HG02678 (cell line): Measurements from ENCODE around the gene CERK.
"Not testable (repeated sequence)": the region's sequence is repeated elsewhere in the genome, so short reads cannot be mapped to it uniquely, and the experiment has no call there.

ENCODE experiments used
- ATAC-seq: cut with Tn5 transposase; IDR thresholded peaks from one replicate; pipeline ENCODE4 v1.9.1; 2021; ENCODE audit warnings: mild to moderate bottlenecking, moderate library complexity; ENCODE audit not compliant: unreplicated experiment

CERK gene

GRCh38 chr22:46650078-46650810 is 87.8 kb downstream of the CERK start:
- no peak for ATAC-seq

DNA sequence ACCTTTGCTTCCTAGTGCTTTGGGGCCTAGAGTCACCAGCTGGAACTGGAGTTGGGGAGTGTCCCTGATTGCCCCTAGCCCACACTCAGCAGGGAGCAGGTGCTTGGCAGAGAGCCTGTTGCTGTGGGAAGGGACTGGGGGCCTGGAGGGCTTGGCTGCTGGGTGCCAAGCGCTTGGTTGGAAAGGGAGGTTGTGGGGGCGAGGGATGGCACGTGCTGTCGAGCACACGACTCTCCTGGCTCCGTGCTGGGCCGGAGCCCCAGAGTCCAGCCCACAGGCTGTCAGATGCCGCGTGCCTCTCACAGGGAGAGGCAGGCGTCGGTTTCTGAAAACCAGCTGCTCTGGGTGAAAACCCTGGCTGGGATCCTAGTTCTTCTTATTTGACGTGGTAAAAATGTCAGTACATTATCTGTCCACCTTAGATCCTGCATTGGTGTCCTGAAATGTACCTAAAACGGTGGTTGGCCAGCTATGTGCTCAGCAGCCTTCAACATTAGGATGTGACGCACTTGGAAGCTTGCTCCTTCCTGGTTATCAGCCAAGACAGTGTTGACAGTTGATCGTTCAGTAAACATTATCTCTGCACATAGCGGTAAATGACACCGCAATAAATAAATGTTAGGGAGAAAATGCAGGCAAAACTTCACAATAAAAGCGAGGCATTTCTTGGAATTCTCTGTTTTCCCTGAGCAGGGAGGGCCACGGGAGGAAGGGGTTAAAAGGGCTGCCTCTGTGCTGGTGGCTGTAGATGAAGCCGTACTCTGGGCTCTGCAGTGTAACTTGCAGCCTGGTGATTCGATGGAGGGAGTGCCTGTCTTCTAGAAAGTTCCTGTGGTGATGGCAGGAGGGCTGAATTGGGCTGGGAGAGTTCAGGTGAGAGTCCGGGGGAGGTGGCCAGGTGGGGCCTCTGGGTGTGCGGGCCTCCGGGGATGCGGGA is 88.6 kb downstream of the CERK start:
- ATAC-seq, result no peak

DNA sequence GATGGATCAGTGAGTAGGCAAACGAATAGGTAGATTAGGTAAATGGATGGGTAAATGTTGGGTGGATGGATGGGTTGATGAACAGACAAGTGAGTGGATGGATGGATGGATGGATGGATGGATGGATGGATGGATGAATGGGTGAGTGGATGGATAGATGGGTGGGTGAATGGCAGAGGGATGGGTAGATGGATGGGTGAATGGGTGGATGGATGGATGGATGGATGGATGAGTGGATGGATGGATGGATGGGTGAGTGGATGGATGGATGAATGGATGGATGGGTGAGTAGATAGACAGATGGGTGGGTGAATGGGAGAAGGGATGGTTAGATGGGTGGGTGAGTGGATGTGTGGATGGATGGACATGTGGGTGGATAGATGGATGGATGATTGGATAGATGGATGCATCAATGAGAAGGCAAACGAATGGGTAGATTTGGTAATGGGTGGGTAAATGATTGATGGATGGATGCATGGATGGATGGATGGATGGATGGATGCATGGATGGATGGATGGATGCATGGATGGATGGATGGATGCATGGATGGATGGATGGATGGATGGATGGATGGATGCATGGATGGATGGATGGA is 89.7 kb downstream of the CERK start:
- ATAC-seq, result not testable (repeated sequence)

DNA sequence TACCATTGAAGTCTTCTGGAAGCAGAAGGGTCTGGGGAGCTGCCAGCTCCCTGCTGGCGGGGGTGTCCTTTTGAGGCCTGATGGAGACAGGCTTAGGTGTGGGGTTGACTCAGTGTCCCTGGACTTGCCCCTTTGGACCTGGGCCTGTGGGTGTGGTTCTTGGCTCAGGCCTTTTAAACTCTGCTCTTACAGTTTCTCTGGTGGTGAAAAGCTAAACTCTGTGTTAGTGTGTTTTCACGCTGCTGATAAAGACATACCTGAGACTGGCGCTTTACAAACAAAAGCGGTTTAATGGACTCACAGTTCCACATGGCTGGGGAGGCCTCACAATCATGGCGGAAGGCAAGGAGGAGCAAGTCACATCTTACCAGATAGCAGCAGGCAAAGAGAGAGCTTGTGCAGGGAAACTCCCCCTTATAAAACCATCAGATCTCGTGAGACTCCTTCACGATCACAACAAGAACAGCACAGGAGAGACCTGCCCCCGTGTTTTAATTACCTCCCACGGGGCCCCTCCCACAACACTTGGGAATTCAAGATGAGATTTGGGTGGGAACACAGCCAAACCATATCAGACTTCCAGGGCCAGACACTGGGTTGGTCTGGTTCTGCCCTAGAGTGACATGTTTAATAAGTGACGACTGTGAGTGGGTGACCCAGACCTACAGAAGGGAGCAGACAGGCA is 91.4 kb downstream of the CERK start:
- no peak for ATAC-seq

DNA sequence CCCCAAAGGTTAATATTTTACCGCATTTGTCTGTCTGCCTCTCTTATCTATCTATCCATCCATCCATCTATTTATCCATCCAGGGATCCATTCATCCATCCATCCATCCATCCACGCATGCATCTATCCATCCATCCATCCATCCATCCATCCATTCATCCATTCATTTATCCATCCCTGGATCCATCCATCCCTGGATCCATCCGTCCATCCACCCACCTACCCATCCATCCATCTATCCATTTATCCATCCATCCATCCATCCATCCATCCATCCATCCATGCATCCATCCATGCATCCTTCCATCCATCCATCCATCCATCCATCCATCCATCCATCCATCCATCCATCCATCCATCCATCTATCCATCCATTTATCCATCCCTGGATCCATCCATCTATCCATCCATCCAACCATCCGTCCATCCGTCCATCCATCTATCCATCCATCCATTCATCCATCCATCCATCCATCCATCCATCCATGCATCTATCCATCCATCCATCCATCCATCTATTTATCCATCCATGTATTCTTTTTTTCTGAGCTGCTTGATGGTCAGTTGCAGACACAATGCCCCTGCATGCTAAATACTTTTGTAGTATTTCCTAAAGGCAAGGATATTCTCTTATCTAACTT is 95.1 kb downstream of the CERK start:
- ATAC-seq, result not testable (repeated sequence)

- ATAC-seq, result no peak
Measured at GRCh38 chr22:46641811-46642266, 96.2 kb downstream of the CERK start.

- ATAC-seq, result no peak
Measured at GRCh38 chr22:46640293-46641055, 97.6 kb downstream of the CERK start.

DNA sequence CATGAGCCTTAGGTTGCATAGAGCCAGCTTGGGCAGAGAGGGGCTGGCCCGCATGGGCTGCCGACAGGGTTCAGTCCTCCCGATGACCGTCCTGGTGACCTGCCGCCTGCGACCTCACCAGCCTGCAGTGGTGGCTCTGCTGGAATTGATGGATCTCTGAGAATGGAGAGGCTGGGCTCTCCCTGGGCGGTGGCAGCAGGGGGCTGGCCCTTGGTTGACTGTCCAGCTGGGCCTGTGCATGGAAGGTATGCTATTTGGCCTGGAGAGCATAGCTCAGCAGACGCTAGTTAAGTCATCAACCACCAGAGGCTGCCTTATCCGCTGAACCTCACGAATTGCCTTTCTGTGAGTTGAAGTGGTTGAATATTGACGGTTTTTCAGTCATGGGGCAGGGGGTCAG is 98.2 kb downstream of the CERK start:
- no peak for ATAC-seq

- no peak for ATAC-seq
Measured at GRCh38 chr22:46638601-46639431, 99.2 kb downstream of the CERK start.

GRCh38 chr22:46637711-46638600 is 100.1 kb downstream of the CERK start:
- ATAC-seq, result no peak

DNA sequence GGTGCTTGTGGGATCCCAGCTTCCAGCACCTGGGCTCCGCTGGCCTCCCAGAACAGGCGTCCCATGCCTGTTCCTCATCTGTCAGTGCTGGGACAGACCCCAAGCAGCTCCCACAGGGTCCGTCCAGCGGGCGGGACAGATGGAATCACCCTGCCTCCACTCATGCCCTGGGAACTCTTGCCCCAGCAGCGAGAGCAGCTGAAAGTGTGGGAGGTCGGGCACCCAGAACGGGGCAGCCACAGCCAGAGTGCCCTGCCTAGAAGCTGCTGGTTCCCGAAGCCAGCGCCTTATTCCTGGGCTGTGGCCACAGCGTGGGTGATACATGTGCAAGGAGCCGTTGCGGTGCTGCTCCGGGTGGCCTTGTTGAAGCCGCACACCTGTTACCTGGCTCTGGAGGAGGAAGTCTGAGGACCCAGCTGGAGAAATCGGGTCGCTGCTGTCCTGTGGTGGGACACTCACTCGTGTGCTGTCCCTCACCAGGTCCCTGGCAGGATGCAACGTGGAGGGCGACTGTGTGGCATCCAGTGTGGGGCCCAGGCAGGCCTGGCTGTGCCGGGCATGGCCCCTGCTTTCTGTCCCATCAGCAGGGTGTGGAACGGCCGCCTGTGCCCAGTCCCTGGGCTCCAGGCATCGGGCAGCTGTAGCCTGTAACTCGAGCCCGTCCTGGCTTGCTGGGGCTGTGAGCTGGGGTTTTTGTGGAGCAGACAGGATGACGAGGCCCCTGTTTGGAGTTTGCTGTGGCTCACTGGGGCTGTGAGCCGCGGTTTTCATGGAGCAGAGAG is 101.6 kb downstream of the CERK start:
- no peak for ATAC-seq

GRCh38 chr22:46635756-46636155 is 102.3 kb downstream of the CERK start:
- ATAC-seq, result no peak

DNA sequence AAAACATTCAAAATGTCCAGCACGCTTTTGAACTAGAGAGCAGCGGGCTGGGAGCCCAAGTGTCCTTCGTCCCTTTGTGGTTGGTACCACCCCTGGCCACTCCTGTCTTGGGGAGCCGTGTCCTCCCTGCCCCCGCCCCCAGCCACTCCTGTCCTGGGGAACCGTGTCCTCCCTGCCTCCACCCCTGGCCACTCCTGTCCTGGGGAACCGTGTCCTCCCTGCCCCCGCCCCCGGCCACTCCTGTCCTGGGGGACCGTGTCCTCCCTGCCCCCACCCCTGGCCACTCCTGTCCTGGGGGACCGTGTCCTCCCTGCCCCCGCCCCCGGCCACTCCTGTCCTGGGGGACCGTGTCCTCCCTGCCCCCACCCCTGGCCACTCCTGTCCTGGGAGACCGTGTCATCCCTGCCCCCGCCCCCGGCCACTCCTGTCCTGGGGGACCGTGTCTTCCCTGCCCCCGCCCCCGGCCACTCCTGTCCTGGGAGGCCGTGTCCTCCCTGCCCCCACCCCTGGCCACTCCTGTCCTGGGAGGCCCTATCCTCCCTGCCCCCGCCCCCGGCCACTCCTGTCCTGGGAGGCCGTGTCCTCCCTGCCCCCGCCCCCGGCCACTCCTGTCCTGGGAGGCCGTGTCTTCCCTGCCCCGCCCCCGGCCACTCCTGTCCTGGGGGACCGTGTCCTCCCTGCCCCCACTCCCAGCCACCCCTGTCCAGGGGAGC is 102.9 kb downstream of the CERK start:
- ATAC-seq, result not testable (repeated sequence)
